ENCODE measurements around the gene FOXJ3. TPM values are rescaled to one million over a fixed set of nuclear protein-coding genes. Genes with fewer than 3 reads are reported as not detected.

The FOXJ3 gene
- 10 to 100 TPM; 39.4 to 81.0 (median 56.3) TPM for total RNA-seq

DNA sequence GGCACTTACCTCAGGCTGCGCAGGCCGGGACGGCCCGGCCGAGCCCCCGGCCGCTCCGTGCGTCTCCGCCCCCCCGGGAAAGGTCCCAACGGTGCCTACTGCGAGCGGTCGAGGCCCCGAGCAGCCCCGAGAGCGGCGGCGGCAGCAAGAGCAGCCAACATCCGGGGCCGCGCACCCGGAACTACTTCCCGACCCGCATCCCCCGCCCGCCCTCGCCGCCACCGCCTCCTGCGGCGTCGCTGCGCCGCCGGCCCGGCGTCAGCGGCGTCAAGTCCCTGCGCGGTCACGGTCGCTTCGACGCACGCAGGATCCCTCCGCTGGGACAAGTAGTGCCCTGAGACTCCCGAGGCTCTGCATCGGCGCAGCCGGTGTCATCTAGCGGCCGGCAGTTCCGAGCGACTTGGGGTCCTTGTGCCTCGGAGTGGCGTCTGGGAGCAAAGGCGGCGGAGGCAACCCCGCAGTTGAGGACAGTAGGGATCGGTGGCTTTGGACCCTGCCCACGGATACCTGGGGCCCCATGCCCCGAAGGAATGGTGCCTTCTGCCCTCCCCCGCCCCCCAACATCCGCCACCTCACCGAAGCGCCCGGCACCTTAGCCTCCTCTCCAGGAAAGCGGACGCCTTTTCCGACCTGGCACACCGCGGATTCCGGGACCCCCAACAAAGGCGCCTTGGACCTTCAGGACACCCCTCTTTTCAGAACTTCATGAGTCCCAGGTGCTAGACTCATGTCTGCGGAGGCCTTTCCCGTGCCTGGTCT is at the start of gene FOXJ3:
Gene FOXJ3 (minus strand): TSS at position 186 of the 759 bp plus-strand sequence. CDS start 24,142 bp downstream, outside the sequence.
- peak within 1 kb of the TSS; percentile 87 to 98 (median 98) for H3K27ac ChIP-seq
- H3K36me3 ChIP-seq = no peaks in the 10 kb centered on the region
- no peaks in the 10 kb centered on the region for H3K9me3 ChIP-seq
- H3K4me3 ChIP-seq = peak within 1 kb of the TSS; percentile 74 to 91 (median 76)
- ATAC-seq = peak; percentile 92
- no peaks in the 10 kb centered on the region for H3K27me3 ChIP-seq
- peaks cover 31 to 34% of the 10 kb centered on the region in 2 donors for H3K4me1 ChIP-seq
- in situ Hi-C loops (cut with MboI; ENCODE audit: low sequenced_read_pairs in 4 of 4) (loop anchor here in 2 of 4 donors (25.0 kb wide), 2 partner anchors 327 to 427 kb away; partner anchors contain the start of genes C1orf50 (in 1 of the 2), P3H1 (in 1 of the 2) and PPIH (in 1 of the 2)), intact Hi-C loops (cut with DNase I; ENCODE audit: low total_unique reads) (loop anchor here (2.0 to 10.0 kb wide), 7 partner anchors 14 to 430 kb away; partner anchors contain the start of genes C1orf50, P3H1, PPIH and YBX1)
- TF ChIP-seq POLR2A (IDR thresholded peaks at IDR 0.05) = peak; percentile 82 to 86
- TF ChIP-seq, protein P1, sequence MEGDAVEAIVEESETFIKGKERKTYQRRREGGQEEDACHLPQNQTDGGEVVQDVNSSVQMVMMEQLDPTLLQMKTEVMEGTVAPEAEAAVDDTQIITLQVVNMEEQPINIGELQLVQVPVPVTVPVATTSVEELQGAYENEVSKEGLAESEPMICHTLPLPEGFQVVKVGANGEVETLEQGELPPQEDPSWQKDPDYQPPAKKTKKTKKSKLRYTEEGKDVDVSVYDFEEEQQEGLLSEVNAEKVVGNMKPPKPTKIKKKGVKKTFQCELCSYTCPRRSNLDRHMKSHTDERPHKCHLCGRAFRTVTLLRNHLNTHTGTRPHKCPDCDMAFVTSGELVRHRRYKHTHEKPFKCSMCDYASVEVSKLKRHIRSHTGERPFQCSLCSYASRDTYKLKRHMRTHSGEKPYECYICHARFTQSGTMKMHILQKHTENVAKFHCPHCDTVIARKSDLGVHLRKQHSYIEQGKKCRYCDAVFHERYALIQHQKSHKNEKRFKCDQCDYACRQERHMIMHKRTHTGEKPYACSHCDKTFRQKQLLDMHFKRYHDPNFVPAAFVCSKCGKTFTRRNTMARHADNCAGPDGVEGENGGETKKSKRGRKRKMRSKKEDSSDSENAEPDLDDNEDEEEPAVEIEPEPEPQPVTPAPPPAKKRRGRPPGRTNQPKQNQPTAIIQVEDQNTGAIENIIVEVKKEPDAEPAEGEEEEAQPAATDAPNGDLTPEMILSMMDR (IDR thresholded peaks at IDR 0.05 in 4 of 5, conservative IDR thresholded peaks at IDR 0.05 in 1 of 5) = peak in 1 of 5 experiments; percentile 22
- peak; percentile 87 to 89 for DNase-seq

DNA sequence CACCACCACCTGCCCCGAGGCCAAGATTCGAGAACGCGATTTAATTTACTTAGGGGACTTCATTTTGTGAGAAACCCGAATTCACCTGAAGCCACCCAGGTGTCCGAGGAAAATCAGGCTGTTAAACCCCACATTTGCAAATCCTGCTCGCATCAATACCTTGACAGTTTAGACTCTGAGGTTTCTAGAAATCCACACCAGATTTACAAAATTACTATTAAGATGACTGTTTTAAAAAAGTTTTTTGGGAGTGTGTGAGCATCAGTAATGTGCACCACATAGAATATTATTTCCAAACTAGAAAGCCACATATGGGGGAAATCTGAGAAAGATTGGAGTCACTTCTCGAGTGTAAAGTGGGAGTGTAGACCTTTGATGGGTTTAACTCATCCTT is 46.2 kb upstream of the FOXJ3 start:
- in situ Hi-C loops (cut with MboI; ENCODE audit: low sequenced_read_pairs in 4 of 4) = no loop called here
- no peaks in the 10 kb centered on the region for H3K36me3 ChIP-seq
- TF ChIP-seq POLR2A (IDR thresholded peaks at IDR 0.05) = no peak
- TF ChIP-seq, protein P1 (IDR thresholded peaks at IDR 0.05 in 4 of 5, conservative IDR thresholded peaks at IDR 0.05 in 1 of 5) = no peak
- peaks cover 10 to 29% (median 10%) of the 10 kb centered on the region in 3 donors for H3K27me3 ChIP-seq
- intact Hi-C loops (cut with DNase I; ENCODE audit: low total_unique reads) = no loop called here
- H3K9me3 ChIP-seq = no peaks in the 10 kb centered on the region
- peak overlapping the region; percentile 55 to 66 (median 64) for H3K4me3 ChIP-seq
- H3K4me1 ChIP-seq = peaks cover 0 to 10% of the 10 kb centered on the region in 2 donors
- DNase-seq = no peak
- no peak for ATAC-seq
- no peak overlapping the region for H3K27ac ChIP-seq

DNA sequence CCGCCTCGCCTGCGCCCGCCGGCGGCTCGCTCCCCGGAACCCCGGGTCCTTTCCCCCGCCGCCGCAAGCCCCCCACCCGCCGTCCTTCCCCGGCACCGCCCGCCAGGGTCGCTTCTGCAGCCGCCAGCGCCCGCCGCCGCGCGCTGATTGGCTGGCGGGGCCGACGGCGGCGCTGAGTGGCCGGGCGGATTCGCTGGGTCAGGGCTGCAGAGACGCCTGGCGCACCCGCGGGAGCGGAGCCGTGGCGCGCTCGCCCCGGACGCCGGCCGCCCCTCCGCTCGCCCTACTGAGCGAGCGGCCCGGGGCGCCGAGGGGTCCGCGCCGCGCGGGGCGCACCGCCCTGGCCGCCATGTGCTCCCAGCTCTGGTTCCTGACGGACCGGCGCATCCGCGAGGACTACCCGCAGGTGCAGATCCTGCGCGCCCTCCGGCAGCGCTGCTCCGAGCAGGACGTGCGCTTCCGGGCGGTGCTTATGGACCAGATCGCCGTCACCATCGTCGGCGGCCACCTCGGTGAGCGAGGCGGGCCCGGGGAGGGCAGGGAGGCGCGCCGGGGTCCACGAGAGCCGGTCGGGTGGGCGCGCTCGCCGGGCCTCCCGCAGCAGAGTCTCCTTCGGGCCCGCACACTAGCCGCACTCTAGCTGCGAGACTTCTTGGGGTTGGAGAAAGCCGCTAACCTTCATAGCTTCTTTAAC is 45.7 kb upstream of the FOXJ3 start, which contains the start of gene RIMKLA:
Gene RIMKLA (plus strand): TSS at position 207 of the 694 bp plus-strand sequence. CDS start 143 bp downstream, at position 350.
- in situ Hi-C loops (cut with MboI; ENCODE audit: low sequenced_read_pairs in 4 of 4) = no loop called here

More for the DNA sequence above, 45.7 kb upstream of the FOXJ3 start, which contains the start of gene RIMKLA:
- no peaks in the 10 kb centered on the region for H3K36me3 ChIP-seq
- H3K4me1 ChIP-seq = peaks cover 0 to 10% of the 10 kb centered on the region in 2 donors
- intact Hi-C loops (cut with DNase I; ENCODE audit: low total_unique reads) = no loop called here
- H3K27me3 ChIP-seq = peaks cover 10 to 29% (median 10%) of the 10 kb centered on the region in 3 donors
- ATAC-seq (peak; percentile 88 to 90), DNase-seq (peak; percentile 13 to 20)
- no peak for TF ChIP-seq POLR2A (IDR thresholded peaks at IDR 0.05)
- TF ChIP-seq, protein P1 (IDR thresholded peaks at IDR 0.05 in 4 of 5, conservative IDR thresholded peaks at IDR 0.05 in 1 of 5) = peak in 1 of 5 experiments; percentile 8
- peak within 1 kb of the TSS; percentile 55 to 66 (median 64) for H3K4me3 ChIP-seq
- H3K9me3 ChIP-seq = no peaks in the 10 kb centered on the region
- H3K27ac ChIP-seq = no peak within 1 kb of the TSS
